Measurements from ENCODE around the gene YES1. TPM values are rescaled to one million over a fixed set of nuclear protein-coding genes. Genes with fewer than 3 reads are reported as not detected.
A peak's percentile ranks its signal among the peaks of the same experiment; 100 is the strongest.
"Not testable (repeated sequence)": the region's sequence is repeated elsewhere in the genome, so short reads cannot be mapped to it uniquely, and the experiment has no call there.

Gene YES1
- total RNA-seq, 2 experiments from 2014 or later: 13.1 to 14.2 TPM

GRCh38 chr18:809985-810642 lies 1.9 kb downstream of the YES1 start:
- ATAC-seq (no peak), DNase-seq (no peak)
- ChIA-PET CTCF (interaction anchor here (0.6 to 2.1 kb wide), 5 partner anchors 11 to 164 kb away, joined by 3 to 20 read pairs (median 3); partner anchors contain the start of gene ENOSF1), POLR2A (interaction anchor here (1.3 kb wide), 1 partner anchor 98 kb away, joined by 3 read pairs; the partner anchor contains the start of gene ENOSF1)
- H3K36me3 Mint-ChIP-seq (ENCODE audit: low read depth): peaks cover 8% of the 10 kb centered on the region
- peak overlapping the region; percentile 64 for H3K27ac Mint-ChIP-seq
- H3K27me3 Mint-ChIP-seq: no peaks in the 10 kb centered on the region
- H3K4me1 Mint-ChIP-seq: peaks cover 72% of the 10 kb centered on the region
- H3K9me3 Mint-ChIP-seq (ENCODE audit: low read depth): no peaks in the 10 kb centered on the region
- peak overlapping the region; percentile 97 for H3K4me3 Mint-ChIP-seq
- intact Hi-C loops (cut with DNase I, micrococcal nuclease): loop anchor here (1.0 to 5.0 kb wide), 5 partner anchors 12 to 1847 kb away; partner anchors contain the start of genes SMCHD1 (in 1 of the 2) and THOC1 (in 1 of the 2)

- DNase-seq; H3K36me3 Mint-ChIP-seq (ENCODE audit: low read depth); ATAC-seq; H3K27ac Mint-ChIP-seq; H3K27me3 Mint-ChIP-seq; H3K9me3 Mint-ChIP-seq (ENCODE audit: low read depth); CTCF ChIA-PET: not testable (repeated sequence)
- POLR2A ChIA-PET: interaction anchor here (0.6 kb wide), 1 partner anchor 55 kb away, joined by 6 read pairs; no protein-coding TSS in a partner anchor
- intact Hi-C loops (cut with DNase I, micrococcal nuclease): loop anchor here in 1 of 2 experiments (5.0 kb wide), 1 partner anchor 47 kb away; no protein-coding TSS in a partner anchor
- Mint-ChIP-seq H3K4me1 (peaks cover 67% of the 10 kb centered on the region), H3K4me3 (peak overlapping the region; percentile 97)
These were observed 2.8 kb downstream of the YES1 start for GRCh38 chr18:809228-809627.

DNA sequence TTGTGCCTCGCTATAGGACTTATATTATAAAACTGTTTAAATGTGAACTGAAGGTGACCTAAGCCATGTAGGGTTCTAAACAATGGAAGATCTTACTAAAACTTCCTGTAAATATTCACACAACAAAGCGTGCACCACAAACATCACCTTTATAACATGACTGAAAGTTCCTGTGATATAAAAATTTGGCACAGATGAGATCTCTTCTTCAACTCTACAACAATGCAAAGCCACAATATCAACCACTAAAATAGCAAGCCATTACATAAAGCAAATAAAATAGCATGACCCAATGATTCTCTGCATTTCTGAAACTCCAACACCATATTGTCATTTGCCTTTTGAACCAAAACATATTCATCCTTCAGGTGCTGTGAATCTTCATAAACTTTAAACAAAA lies 3.5 kb downstream of the YES1 start:
- H3K9me3 Mint-ChIP-seq (ENCODE audit: low read depth): no peaks in the 10 kb centered on the region
- no peak overlapping the region for H3K27ac Mint-ChIP-seq
- ChIA-PET POLR2A (interaction anchor here (1.1 to 1.4 kb wide), 2 partner anchors 31 to 96 kb away, joined by 3 to 4 read pairs; no protein-coding TSS in a partner anchor), CTCF (interaction anchor here (0.8 to 1.6 kb wide), 2 partner anchors 22 to 37 kb away, joined by 3 to 13 read pairs; no protein-coding TSS in a partner anchor)
- DNase-seq (no peak), ATAC-seq (no peak)
- H3K27me3 Mint-ChIP-seq: no peaks in the 10 kb centered on the region
- peaks cover 8% of the 10 kb centered on the region for H3K36me3 Mint-ChIP-seq (ENCODE audit: low read depth)
- no peak overlapping the region for H3K4me3 Mint-ChIP-seq
- H3K4me1 Mint-ChIP-seq: peaks cover 62% of the 10 kb centered on the region
- intact Hi-C loops (cut with DNase I, micrococcal nuclease): loop anchor here in 1 of 2 experiments (5.0 kb wide), 1 partner anchor 46 kb away; no protein-coding TSS in a partner anchor

DNA sequence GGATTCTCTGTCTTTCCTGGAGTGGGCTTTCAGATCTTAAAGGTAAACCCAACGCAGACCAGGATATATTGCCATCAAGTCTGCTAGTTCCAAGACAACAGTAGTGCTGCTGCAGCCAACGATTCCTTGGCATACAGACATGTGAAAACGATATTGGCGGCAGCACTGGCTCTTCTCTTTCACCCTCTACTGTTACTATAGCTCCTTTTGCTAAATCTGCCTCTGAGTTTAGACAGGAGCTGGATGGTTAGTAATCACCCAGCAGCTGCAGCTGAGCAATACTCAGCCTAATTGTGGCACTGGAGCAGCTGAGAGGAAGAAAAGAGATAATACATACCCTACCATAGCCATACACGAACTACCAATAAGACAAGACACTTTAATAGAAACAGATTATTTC lies 4.0 kb downstream of the YES1 start:
- intact Hi-C loops (cut with DNase I, micrococcal nuclease): loop anchor here in 1 of 2 experiments (5.0 kb wide), 1 partner anchor 46 kb away; no protein-coding TSS in a partner anchor
- ATAC-seq (no peak), DNase-seq (peak; percentile 24)
- ChIA-PET CTCF (interaction anchor here (0.8 to 1.6 kb wide), 4 partner anchors 23 to 57 kb away, joined by 3 to 13 read pairs (median 4); no protein-coding TSS in a partner anchor), POLR2A (interaction anchor here (1.1 to 1.4 kb wide), 3 partner anchors 10 to 95 kb away, joined by 3 to 4 read pairs (median 3); no protein-coding TSS in a partner anchor)
- peaks cover 62% of the 10 kb centered on the region for H3K4me1 Mint-ChIP-seq
- H3K27ac Mint-ChIP-seq: no peak overlapping the region
- no peaks in the 10 kb centered on the region for H3K9me3 Mint-ChIP-seq (ENCODE audit: low read depth)
- H3K4me3 Mint-ChIP-seq: no peak overlapping the region
- peaks cover 8% of the 10 kb centered on the region for H3K36me3 Mint-ChIP-seq (ENCODE audit: low read depth)
- no peaks in the 10 kb centered on the region for H3K27me3 Mint-ChIP-seq

DNA sequence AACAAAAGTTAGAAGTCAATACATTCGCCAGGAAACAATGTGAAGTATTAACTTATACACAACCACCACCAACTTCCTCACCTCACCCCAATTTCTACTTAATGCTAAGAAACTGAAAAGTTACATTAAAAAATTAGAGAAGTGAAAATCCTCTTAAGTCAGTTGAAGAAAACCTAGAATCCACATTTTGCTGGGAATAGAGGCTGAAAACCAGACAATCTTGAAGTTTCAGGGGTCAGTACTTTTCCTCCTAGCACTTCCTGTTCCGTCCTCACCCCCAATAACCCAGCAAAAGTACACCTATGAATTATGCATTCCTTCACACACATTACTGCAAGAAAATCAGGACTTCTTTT lies 6.3 kb downstream of the YES1 start:
- no peak for DNase-seq
- intact Hi-C loops (cut with DNase I, micrococcal nuclease): loop anchor here in 1 of 2 experiments (5.0 kb wide), 1 partner anchor 43 kb away; no protein-coding TSS in a partner anchor
- H3K27ac Mint-ChIP-seq: peak overlapping the region; percentile 40
- H3K9me3 Mint-ChIP-seq (ENCODE audit: low read depth): no peaks in the 10 kb centered on the region
- peaks cover 61% of the 10 kb centered on the region for H3K4me1 Mint-ChIP-seq
- peak overlapping the region; percentile 43 for H3K4me3 Mint-ChIP-seq
- H3K36me3 Mint-ChIP-seq (ENCODE audit: low read depth): peaks cover 2% of the 10 kb centered on the region
- CTCF ChIA-PET: interaction anchor here (0.6 to 1.9 kb wide), 3 partner anchors 8 to 91 kb away, joined by 3 to 7 read pairs (median 3); no protein-coding TSS in a partner anchor
- POLR2A ChIA-PET: interaction anchor here (0.6 kb wide), 1 partner anchor 51 kb away, joined by 3 read pairs; no protein-coding TSS in a partner anchor
- H3K27me3 Mint-ChIP-seq: no peaks in the 10 kb centered on the region
- no peak for ATAC-seq

DNA sequence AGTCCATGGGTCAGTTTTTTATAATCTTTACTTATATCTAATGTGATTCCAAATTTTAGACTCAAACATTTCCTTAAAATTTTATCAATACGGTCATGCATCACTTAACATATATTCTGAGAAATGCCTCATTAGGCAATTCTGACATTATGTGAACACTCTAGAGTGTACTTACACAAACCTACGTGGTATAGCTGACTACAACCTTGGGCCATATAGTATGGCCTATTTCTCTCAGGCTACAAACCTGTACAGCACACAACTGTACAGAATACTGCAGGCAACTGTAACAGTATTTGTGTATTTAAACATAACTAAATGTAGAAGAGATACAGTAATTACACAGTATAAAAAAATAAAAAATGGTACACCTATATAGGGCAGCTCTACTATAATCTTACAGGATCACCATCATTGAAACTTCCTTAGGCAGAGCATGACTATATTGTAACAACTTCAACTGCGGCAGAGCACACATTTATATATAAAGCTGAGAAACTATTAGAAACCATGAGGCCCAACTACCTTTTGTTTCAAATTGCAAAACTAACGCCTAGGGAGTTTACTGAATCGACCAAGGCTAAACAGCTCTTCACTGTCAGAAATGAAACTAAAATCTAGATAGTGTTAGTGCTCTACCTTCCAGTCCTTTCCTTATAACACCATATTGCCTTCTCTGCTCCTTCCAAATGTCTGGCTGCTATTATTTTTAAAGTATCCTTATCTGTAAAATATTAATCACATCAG lies 6.9 kb downstream of the YES1 start:
- Mint-ChIP-seq H3K27me3 (no peaks in the 10 kb centered on the region), H3K4me1 (peaks cover 60% of the 10 kb centered on the region), H3K4me3 (peak overlapping the region; percentile 43), H3K36me3 (ENCODE audit: low read depth) (peaks cover 7% of the 10 kb centered on the region), H3K9me3 (ENCODE audit: low read depth) (no peaks in the 10 kb centered on the region), H3K27ac (peak overlapping the region; percentile 40)
- intact Hi-C loops (cut with DNase I, micrococcal nuclease): loop anchor here in 1 of 2 experiments (5.0 kb wide), 1 partner anchor 43 kb away; no protein-coding TSS in a partner anchor
- ATAC-seq (peak; percentile 25), DNase-seq (no peak)
- ChIA-PET CTCF (interaction anchor here (0.8 to 1.9 kb wide), 3 partner anchors 8 to 34 kb away, joined by 3 to 7 read pairs (median 4); no protein-coding TSS in a partner anchor), POLR2A (interaction anchor here (0.6 kb wide), 1 partner anchor 50 kb away, joined by 3 read pairs; no protein-coding TSS in a partner anchor)

GRCh38 chr18:801137-801536 lies 10.9 kb downstream of the YES1 start:
- no peak for DNase-seq
- no peak overlapping the region for H3K27ac Mint-ChIP-seq
- ATAC-seq: no peak
- peaks cover 4% of the 10 kb centered on the region for H3K36me3 Mint-ChIP-seq (ENCODE audit: low read depth)
- no peaks in the 10 kb centered on the region for H3K27me3 Mint-ChIP-seq
- intact Hi-C loops (cut with DNase I, micrococcal nuclease): no loop called here
- ChIA-PET CTCF (interaction anchor here (0.8 kb wide), 1 partner anchor 9 kb away, joined by 3 read pairs; no protein-coding TSS in a partner anchor), POLR2A (interaction anchor here (1.4 kb wide), 1 partner anchor 29 kb away, joined by 4 read pairs; no protein-coding TSS in a partner anchor)
- no peak overlapping the region for H3K4me3 Mint-ChIP-seq
- H3K4me1 Mint-ChIP-seq: peaks cover 51% of the 10 kb centered on the region
- no peaks in the 10 kb centered on the region for H3K9me3 Mint-ChIP-seq (ENCODE audit: low read depth)

DNA sequence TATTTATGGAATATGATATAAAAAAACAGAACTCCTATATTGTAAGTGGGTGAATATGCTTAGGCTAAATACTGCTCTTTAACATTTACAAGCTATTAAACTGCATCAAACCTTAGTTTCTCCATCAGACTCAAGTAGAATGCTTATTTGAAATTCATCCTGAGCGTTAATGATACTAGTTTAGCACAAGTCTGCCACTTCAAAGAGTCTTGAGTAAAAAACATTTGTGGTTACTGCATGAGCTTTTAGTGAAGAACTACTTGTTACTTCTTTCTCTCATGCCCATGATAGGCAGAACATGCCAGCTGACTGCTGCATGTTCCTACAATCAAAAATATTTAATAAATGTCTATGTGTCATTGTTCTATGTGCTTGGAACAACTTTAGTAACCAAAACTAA lies 12.1 kb downstream of the YES1 start:
- intact Hi-C loops (cut with DNase I, micrococcal nuclease): no loop called here
- ATAC-seq (no peak), DNase-seq (no peak)
- H3K4me1 Mint-ChIP-seq: peaks cover 42% of the 10 kb centered on the region
- H3K27me3 Mint-ChIP-seq: no peaks in the 10 kb centered on the region
- no peak overlapping the region for H3K4me3 Mint-ChIP-seq
- peaks cover 4% of the 10 kb centered on the region for H3K36me3 Mint-ChIP-seq (ENCODE audit: low read depth)
- no peaks in the 10 kb centered on the region for H3K9me3 Mint-ChIP-seq (ENCODE audit: low read depth)
- no peak overlapping the region for H3K27ac Mint-ChIP-seq
- ChIA-PET CTCF (interaction anchor here (0.9 to 1.4 kb wide), 4 partner anchors 11 to 60 kb away, joined by 4 to 8 read pairs (median 6); no protein-coding TSS in a partner anchor), POLR2A (interaction anchor here (1.4 kb wide), 1 partner anchor 30 kb away, joined by 4 read pairs; no protein-coding TSS in a partner anchor)

- POLR2A ChIA-PET; CTCF ChIA-PET; H3K9me3 Mint-ChIP-seq (ENCODE audit: low read depth): not testable (repeated sequence)
These were observed 16.7 kb downstream of the YES1 start for GRCh38 chr18:795383-795782.

GRCh38 chr18:789397-789796 lies 22.6 kb downstream of the YES1 start:
- ATAC-seq (no peak), DNase-seq (no peak)
- ChIA-PET CTCF (no interaction called here), POLR2A (no interaction called here)
- no peak overlapping the region for H3K27ac Mint-ChIP-seq
- H3K27me3 Mint-ChIP-seq: no peaks in the 10 kb centered on the region
- intact Hi-C loops (cut with DNase I, micrococcal nuclease): no loop called here
- no peaks in the 10 kb centered on the region for H3K9me3 Mint-ChIP-seq (ENCODE audit: low read depth)
- H3K4me3 Mint-ChIP-seq: no peak overlapping the region
- peaks cover 32% of the 10 kb centered on the region for H3K4me1 Mint-ChIP-seq
- no peaks in the 10 kb centered on the region for H3K36me3 Mint-ChIP-seq (ENCODE audit: low read depth)

More at GRCh38 chr18:795383-795782, 16.7 kb downstream of the YES1 start:
- peaks cover 32% of the 10 kb centered on the region for H3K4me1 Mint-ChIP-seq
- intact Hi-C loops (cut with DNase I, micrococcal nuclease); H3K27ac Mint-ChIP-seq; ATAC-seq; H3K27me3 Mint-ChIP-seq; DNase-seq; H3K4me3 Mint-ChIP-seq; H3K36me3 Mint-ChIP-seq (ENCODE audit: low read depth): not testable (repeated sequence)

- Mint-ChIP-seq H3K36me3 (ENCODE audit: low read depth) (peaks cover 4% of the 10 kb centered on the region), H3K4me3 (no peak overlapping the region), H3K27ac (no peak overlapping the region), H3K9me3 (ENCODE audit: low read depth) (no peaks in the 10 kb centered on the region), H3K4me1 (peaks cover 43% of the 10 kb centered on the region), H3K27me3 (no peaks in the 10 kb centered on the region)
- intact Hi-C loops (cut with DNase I, micrococcal nuclease): no loop called here
- CTCF ChIA-PET: interaction anchor here (1.0 kb wide), 1 partner anchor 11 kb away, joined by 3 read pairs; no protein-coding TSS in a partner anchor
- POLR2A ChIA-PET: no interaction called here
- ATAC-seq (no peak), DNase-seq (no peak)
These were observed 26.8 kb downstream of the YES1 start for GRCh38 chr18:785242-785641.
